GM21717 (cell line): ENCODE data around the gene TNPO2.
"Not testable (repeated sequence)": the region's sequence is repeated elsewhere in the genome, so short reads cannot be mapped to it uniquely, and the experiment has no call there.

Experiments used
- ATAC-seq: cut with Tn5 transposase; IDR thresholded peaks from one replicate; pipeline ENCODE4 v1.9.1; 2021; ENCODE audit warnings: mild to moderate bottlenecking, moderate library complexity; ENCODE audit not compliant: unreplicated experiment

The TNPO2 gene

GRCh38 chr19:12737835-12738351, 14.2 kb upstream of the TNPO2 start:
- ATAC-seq, result no peak

- peak; percentile 52 for ATAC-seq
These were observed 13.5 kb upstream of the TNPO2 start, which contains the start of gene GET3 for GRCh38 chr19:12736995-12737834. GET3 (plus strand) TSS chr19:12737497; CDS start chr19:12737506, 9 bp downstream.

GRCh38 chr19:12733369-12734214, 9.9 kb upstream of the TNPO2 start:
- no peak for ATAC-seq

DNA sequence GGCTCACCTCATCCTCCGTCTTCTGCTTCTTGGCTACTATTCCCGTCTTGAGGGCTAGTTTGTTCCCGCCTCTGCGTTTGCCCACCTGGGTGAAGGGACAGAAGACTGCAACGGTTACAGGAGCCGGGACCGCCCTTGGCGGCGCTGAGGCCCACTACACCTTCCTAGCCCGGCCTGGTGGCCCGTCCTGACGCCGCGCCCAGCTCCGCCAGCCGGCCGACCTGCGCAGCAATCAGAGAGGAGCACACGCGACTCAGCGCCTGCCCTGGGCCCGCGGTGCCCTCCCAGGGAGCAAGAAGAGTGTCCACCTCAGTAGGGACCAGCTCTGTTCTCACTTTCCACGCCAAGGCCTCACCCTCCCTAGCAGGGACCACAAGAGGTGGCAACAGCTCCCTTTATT, 7.6 kb upstream of the TNPO2 start:
- no peak for ATAC-seq

DNA sequence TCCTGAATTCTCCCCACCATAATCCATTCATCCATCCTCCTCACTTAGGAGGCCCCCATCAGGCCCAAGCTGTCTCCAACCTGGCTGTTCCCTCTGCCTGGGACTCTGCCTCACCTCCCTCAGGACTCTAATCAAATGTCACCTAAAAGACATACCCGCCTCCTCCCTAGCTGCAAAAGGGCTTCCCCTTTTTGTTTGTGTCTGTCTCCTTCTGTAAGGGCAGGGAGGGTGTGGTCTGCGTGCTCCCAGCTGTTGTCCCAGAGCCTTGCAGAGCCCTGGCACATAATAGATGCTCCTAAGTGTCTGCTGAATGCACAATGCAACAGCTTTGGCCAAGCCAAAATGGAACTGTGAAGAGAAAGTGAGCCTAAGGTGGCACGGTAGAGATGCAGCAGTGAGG, 6.3 kb upstream of the TNPO2 start:
- no peak for ATAC-seq

DNA sequence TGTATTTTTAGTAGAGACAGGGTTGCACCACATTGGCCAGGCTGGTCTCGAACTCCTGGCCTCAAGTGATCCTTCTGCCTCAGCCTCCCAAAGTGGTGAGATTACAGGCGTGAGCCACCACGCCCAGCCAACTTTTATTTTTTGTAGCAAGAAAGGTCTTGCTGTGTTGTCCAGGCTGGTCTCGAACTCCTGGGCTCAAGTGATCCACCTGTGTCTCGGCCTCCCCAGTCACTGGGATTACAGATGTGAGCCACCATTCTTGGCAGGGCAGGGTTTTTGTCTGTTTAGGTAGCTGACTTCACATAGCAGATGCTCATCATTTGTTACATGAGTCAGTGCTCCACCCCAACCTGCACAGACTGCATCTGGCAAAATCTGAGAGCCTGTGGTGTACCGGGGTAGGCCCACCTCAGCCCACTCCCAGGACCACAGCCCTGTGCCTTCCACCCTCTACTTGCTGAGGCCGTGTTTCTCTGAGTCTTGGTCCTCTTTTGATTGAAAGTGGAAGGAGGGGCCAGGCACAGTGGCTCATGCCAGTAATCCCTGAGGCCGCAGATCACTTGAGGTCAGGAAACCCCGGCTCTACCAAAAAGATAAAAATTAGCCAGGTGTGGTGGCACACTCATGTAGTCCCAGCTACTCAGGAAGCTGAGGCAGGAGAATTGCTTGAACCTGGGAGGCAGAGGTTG, 4.2 kb upstream of the TNPO2 start:
- no peak for ATAC-seq

DNA sequence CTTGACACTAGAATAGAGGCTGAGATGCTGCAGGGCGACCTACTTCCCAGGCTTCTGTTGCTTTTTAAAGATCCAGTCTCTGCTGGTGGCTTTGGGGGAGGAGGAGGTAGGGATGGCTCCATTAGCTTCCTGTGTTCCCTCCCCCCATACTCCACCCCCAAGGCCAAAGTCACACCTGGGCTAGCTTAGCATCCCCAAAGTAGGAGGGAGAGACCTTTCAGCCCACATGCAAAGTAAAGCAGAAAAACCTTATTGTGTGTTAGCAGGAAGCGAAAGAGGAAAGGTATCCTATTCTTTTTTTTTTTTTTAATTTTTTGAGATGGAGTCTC, 3.2 kb upstream of the TNPO2 start:
- no peak for ATAC-seq

DNA sequence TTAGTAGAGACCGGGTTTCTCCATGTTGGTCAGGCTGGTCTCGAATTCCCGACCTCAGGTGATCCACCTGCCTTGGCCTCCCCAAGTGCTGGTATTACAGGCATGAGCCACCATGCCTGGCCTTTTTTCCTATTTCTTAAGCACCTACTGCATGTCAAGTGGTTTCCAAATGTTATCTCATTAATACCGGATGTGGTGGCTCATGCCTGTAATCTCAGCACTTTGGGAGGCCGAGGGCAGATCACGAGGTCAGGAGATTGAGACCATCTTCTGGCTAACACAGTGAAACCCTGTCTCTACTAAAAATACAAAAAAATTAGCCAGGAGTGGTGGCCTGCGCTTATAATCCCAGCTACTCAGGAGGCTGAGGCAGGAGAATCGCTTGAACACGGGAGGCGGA, 1.9 kb upstream of the TNPO2 start:
- not testable (repeated sequence) for ATAC-seq

DNA sequence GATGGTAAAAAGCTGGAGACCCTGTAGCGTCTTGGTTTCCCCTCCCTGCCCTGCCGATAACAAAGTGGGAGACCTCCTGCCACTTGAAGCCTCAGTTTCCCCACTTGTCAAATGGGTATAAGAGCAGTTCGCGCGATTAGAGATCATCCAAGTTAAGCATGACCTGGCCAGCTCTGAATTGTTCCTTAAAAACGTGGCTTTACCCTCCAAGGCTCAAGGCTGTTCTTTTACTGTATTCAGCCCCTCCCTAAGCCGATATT, 421 bp downstream of the TNPO2 start:
- ATAC-seq, result no peak

DNA sequence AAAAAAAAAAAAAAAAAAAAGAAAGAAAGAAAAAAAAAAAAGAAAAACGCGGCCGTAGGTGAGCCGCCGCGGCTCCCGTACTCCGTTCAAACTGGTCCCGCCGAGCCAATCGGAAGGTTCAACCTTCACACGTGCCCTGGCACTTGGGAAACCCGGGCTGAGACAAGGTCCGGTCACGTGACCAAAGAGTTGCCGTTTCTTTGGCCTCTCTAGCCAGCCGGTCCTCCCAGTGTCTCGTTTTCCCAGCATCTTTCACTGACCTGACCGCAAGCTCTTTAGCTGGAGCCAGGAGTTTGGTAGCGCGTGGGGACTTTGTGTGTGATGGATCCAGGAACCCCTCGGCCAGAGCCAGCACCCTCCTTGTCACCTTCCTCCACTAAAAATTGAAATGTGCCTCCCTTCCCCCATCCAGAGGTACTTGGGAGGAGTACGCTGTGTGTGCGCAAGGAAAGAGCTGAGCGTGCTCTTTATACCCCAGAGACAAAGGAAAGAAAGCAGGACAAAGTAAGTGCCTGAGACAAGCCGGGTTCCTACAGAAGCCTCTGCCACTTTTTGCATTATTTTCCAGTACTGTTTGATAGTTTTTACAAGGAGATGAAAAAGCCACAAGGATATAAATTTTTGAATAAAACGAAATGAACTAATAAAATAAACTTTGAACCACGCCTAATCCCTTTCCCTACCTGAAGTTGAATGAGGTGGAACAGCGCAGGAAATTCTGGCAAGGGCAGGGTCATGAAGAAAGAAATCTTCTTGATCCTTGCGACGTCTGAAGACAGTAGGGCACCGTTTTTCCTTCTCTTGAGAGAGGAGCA, 959 bp downstream of the TNPO2 start:
- peak; percentile 54 for ATAC-seq

DNA sequence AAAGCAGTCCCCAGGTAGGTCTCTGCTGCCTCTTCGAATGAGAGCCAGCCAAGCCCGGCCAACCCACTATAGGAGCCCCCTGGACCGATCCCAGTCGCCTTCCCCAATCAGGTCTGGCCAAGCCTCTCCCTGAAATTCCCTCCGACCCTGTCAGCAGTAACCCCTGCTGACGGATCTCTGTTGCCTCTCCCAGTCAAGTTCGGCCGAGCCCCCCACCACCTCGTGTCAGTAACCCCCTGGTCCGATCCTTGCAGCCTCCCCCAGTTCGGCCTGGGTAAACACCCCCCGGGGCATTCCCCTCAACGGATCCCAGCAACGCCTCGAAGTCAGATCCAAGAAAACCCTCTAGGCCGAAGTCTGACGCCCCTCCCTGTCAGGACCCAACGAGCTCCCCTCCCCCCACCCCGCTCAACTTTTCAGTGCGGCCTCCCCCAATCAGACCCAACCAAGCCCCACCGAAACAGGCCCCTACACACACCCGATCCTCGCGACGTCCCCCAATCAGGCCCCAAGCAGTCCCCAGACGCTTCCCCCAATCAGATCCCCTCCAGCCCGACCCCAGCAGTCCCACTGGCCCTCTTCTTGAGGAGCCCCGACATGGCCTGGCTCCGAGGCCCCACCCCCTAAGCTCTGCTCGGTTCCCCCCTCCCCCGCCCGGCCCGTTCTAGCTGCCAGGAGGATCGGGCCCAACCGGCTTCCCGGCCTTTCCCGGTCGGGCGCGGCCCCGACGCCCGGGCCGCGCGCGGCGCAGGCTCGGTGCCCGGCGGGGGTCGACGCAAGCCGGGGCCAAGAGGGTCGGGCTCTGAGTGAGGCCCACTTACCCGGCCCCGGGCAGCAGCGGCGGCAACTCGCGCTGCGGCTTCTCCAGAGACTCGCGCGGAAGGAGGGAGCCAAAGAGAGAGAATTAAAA, 1.8 kb downstream of the TNPO2 start:
- peak; percentile 17 for ATAC-seq

DNA sequence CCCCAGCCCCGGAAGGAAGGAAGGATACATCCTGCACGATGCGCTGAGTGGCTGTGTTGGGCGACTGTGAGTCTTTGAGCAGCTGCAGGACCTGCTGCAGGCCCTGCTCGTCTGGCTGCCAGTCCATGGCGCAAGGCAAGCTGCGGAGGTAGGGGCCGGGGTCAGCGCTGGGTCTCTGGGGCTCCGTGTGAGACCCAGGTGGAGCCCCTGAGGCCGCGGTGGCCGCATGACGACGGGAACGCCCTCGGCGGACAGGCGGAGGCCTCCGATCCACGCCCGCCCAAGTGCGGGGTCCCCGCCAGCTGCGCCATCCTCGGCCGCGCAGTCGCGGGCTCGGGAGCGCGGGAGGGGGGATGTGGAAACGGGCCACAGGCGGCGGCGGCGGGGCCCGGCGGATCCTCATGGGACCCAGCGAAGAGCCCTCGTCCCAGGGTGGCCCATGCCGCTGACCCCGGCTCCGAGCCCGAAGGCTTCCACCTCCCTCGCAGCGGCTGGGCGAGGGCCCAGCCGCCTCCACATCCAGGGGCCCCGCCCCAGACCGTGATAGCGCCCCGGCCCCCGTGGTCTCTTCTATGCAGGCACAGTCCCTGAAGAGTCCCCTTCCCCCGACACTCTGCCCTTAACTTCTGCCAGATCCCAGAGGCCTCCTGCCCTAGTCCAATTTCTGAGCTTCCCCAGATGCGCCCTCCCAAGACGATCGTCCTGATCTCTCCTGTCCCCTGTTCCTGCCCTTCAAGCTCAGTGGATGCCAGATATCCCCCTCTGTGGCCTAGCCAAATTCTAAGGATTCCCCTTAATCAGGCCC, 2.7 kb downstream of the TNPO2 start:
- ATAC-seq, result no peak

GRCh38 chr19:12720296-12720695, 3.4 kb downstream of the TNPO2 start:
- ATAC-seq, result no peak

DNA sequence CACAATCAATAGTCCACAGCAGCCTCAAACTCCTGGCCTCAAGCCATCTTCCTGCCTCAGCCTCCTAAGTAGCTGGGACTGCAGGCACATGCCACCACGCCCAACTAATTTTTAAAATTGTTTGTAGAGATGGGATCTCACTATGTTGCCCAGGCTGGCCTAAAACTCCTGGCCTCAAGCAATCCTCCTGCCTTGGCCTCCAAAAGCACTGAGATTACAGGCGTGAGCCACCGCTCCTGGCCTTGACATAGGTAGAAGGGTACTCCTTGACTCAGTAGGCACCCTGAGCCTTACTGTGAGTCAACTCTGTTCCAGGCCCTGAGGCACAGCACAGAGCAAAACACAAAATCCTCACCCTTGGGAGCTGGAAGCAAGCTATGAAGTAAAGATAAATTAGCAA, 7.8 kb downstream of the TNPO2 start:
- ATAC-seq, result no peak

GRCh38 chr19:12715102-12715501, 8.6 kb downstream of the TNPO2 start:
- no peak for ATAC-seq

DNA sequence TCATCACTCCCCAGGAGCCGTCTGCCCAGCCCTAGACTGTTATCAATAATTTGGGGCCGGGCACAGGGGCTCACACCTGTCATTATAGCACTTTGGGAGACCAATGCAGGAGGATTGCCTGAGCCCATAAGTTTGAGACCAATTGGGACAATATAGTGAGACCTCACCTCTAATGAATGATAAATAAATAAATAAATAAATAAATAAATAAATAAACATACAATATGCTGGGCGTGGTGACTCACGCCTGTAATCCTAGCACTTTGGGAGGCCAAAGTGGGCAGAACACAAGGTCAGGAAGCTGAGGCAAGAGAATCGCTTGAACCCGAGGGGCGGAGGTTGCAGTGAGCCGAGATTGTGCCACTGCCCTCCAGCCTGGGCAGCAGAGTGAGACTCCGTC, 10.4 kb downstream of the TNPO2 start:
- not testable (repeated sequence) for ATAC-seq

GRCh38 chr19:12712077-12712476, 11.7 kb downstream of the TNPO2 start:
- not testable (repeated sequence) for ATAC-seq

DNA sequence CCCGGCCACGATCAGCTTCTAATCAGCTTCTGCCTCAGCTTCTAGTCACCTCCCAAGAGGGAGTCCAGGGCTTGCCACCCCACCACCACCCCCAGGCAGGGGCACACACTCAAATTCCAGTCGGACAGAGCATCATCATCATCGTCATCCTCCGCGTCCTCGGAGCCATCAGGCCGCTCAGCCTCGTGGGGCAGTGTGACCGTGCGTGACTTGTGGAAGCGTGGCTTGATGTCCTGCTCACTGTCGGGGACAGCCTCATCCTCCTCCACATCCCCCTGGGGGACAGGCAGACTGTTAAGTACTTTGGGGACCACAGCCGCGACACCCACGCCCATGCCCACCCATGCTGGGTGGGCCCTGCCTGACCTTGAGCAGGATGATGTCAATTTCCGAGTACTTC, 12.5 kb downstream of the TNPO2 start:
- ATAC-seq, result no peak

DNA sequence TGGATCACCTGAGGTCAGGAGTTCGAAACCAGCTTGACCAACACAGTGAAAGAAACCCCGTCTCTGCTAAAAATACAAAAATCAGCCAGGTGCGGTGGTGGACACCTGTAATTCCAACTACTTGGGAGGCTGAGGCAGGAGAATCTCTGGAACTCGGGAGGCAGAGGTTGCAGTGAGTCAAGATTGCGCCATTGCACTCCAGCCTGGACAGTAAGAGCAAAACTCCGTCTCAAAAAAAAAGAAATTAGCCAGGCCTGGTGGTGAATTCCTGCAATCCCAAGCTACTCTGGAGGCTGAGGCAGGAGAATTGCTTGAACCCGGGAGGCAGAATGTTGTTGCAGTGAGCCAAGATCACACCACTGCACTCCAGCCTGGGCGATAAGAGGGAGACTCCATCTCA, 15.1 kb downstream of the TNPO2 start:
- ATAC-seq, result no peak
